ENCODE measurements around the gene CDK5R2. TPM values are rescaled to one million over a fixed set of nuclear protein-coding genes. Genes with fewer than 3 reads are reported as not detected.

Gene CDK5R2
- total RNA-seq, 1 experiment from 2014 or later, result 0.17 TPM

GRCh38 chr2:218985021-218985324 lies 25.5 kb downstream of the CDK5R2 start, which contains the start of gene FEV:
TSS of gene FEV (minus strand) at chr2:218985184. CDS start at chr2:218985075, 109 bp downstream.
- no peaks in the 10 kb centered on the region for H3K4me1 ChIP-seq (replicated peaks; ENCODE audit: insufficient read depth)
- ChIA-PET CTCF (no interaction called here), POLR2A (ENCODE audit: unreplicated experiment) (no interaction called here)
- H3K9me3 ChIP-seq (ENCODE audit: insufficient read depth, low read depth), result no peaks in the 10 kb centered on the region
- TF ChIP-seq EZH2 (IDR thresholded peaks at IDR 0.05; ENCODE audit: low read depth), result no peak
- TF ChIP-seq, protein P1, sequence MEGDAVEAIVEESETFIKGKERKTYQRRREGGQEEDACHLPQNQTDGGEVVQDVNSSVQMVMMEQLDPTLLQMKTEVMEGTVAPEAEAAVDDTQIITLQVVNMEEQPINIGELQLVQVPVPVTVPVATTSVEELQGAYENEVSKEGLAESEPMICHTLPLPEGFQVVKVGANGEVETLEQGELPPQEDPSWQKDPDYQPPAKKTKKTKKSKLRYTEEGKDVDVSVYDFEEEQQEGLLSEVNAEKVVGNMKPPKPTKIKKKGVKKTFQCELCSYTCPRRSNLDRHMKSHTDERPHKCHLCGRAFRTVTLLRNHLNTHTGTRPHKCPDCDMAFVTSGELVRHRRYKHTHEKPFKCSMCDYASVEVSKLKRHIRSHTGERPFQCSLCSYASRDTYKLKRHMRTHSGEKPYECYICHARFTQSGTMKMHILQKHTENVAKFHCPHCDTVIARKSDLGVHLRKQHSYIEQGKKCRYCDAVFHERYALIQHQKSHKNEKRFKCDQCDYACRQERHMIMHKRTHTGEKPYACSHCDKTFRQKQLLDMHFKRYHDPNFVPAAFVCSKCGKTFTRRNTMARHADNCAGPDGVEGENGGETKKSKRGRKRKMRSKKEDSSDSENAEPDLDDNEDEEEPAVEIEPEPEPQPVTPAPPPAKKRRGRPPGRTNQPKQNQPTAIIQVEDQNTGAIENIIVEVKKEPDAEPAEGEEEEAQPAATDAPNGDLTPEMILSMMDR (conservative IDR thresholded peaks at IDR 0.05), result no peak
- BruUV-seq (replicated peaks), result no TSS peak
- no peaks in the 10 kb centered on the region for H3K79me2 ChIP-seq (ENCODE audit: low read depth)
- H3K4me2 ChIP-seq, result no peak within 1 kb of the TSS
- H2AFZ ChIP-seq, result no peak within 1 kb of the TSS
- no peaks in the 10 kb centered on the region for H3K9me2 ChIP-seq (ENCODE audit: insufficient read depth)
- no peaks in the 10 kb centered on the region for H3K36me3 ChIP-seq (ENCODE audit: low read depth)
- H3K4me3 ChIP-seq, result no peak within 1 kb of the TSS
- no peaks in the 10 kb centered on the region for H3F3A ChIP-seq (ENCODE audit: insufficient read depth, low read depth)
- DNase-seq, result no peak
- H4K20me1 ChIP-seq (ENCODE audit: insufficient read depth), result no peaks in the 10 kb centered on the region
- no peak within 1 kb of the TSS for H3K27ac ChIP-seq
- H3K27me3 ChIP-seq (ENCODE audit: insufficient read depth, low read depth), result peaks cover 58% of the 10 kb centered on the region
- intact Hi-C loops (cut with micrococcal nuclease; ENCODE audit: unreplicated experiment), result no loop called here

- Histone ChIP-seq H2AFZ (no peak overlapping the region), H3K9me3 (ENCODE audit: insufficient read depth, low read depth) (no peaks in the 10 kb centered on the region), H3K27ac (no peak overlapping the region), H3K4me2 (no peak overlapping the region), H3K4me3 (no peak overlapping the region), H3K9me2 (ENCODE audit: insufficient read depth) (no peaks in the 10 kb centered on the region), H4K20me1 (ENCODE audit: insufficient read depth) (no peaks in the 10 kb centered on the region), H3K4me1 (replicated peaks; ENCODE audit: insufficient read depth) (no peaks in the 10 kb centered on the region), H3F3A (ENCODE audit: insufficient read depth, low read depth) (no peaks in the 10 kb centered on the region), H3K36me3 (ENCODE audit: low read depth) (no peaks in the 10 kb centered on the region), H3K27me3 (ENCODE audit: insufficient read depth, low read depth) (peaks cover 60% of the 10 kb centered on the region), H3K79me2 (ENCODE audit: low read depth) (no peaks in the 10 kb centered on the region)
- BruUV-seq (replicated peaks), result no TSS peak
- no peak for DNase-seq
- ChIA-PET CTCF (no interaction called here), POLR2A (ENCODE audit: unreplicated experiment) (no interaction called here)
- TF ChIP-seq, protein P1 (conservative IDR thresholded peaks at IDR 0.05), result no peak
- TF ChIP-seq EZH2 (IDR thresholded peaks at IDR 0.05; ENCODE audit: low read depth), result no peak
- intact Hi-C loops (cut with micrococcal nuclease; ENCODE audit: unreplicated experiment), result no loop called here
Observed at GRCh38 chr2:218985325-218986091, 26.0 kb downstream of the CDK5R2 start.

DNA sequence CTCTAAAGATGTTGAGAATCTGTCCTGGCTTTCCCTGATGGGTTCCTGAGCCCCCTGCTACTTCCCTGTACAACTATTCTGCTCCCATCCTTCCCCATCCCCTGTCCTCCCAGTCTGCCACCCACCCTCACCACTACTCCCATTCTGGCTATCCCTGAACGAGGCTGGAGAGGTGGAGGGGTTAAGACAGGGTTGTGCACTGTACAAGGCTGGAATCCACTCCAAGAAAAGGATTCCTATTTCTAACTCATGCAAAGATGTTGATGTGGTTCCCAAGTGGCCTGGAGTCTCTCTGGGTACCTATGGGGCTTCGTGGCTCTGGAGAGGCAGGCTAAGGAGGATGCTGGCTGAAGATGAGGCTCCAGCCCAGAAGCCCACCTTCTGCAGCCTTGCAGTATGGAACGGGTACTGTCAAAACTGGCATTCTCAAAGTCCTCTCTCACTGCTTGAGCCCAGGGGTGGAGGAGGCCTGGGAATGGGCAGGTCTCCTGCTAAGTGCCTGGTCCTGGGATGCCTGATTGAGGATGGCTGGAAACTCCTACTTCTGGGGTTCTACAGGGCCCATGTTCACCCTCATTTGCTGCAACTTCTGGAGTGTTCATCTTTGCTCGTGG lies 26.8 kb downstream of the CDK5R2 start:
- TF ChIP-seq EZH2 (IDR thresholded peaks at IDR 0.05; ENCODE audit: low read depth), result no peak
- TF ChIP-seq, protein P1 (conservative IDR thresholded peaks at IDR 0.05), result no peak
- Histone ChIP-seq H3K27ac (no peak overlapping the region), H3K4me1 (replicated peaks; ENCODE audit: insufficient read depth) (no peaks in the 10 kb centered on the region), H3K9me3 (ENCODE audit: insufficient read depth, low read depth) (no peaks in the 10 kb centered on the region), H2AFZ (no peak overlapping the region), H3K4me3 (no peak overlapping the region), H4K20me1 (ENCODE audit: insufficient read depth) (no peaks in the 10 kb centered on the region), H3K27me3 (ENCODE audit: insufficient read depth, low read depth) (peaks cover 63% of the 10 kb centered on the region), H3K79me2 (ENCODE audit: low read depth) (no peaks in the 10 kb centered on the region), H3K36me3 (ENCODE audit: low read depth) (no peaks in the 10 kb centered on the region), H3F3A (ENCODE audit: insufficient read depth, low read depth) (no peaks in the 10 kb centered on the region), H3K4me2 (no peak overlapping the region), H3K9me2 (ENCODE audit: insufficient read depth) (no peaks in the 10 kb centered on the region)
- no TSS peak for BruUV-seq (replicated peaks)
- intact Hi-C loops (cut with micrococcal nuclease; ENCODE audit: unreplicated experiment), result no loop called here
- ChIA-PET CTCF (no interaction called here), POLR2A (ENCODE audit: unreplicated experiment) (no interaction called here)
- DNase-seq, result no peak
